Measurements from ENCODE around the gene MGAM2.

Gene MGAM2

GRCh38 chr7:142111499-142111898, at the start of gene MGAM2:
MGAM2 (plus strand) TSS chr7:142111718; CDS start chr7:142116874, 5,156 bp downstream.
- no peak for ATAC-seq
- TF ChIP-seq ISL1 (CRISPR knock-in tag; IDR thresholded peaks at IDR 0.05) (no peak), CREB5 (CRISPR knock-in tag; IDR thresholded peaks at IDR 0.05; ENCODE audit: low read depth) (no peak), OSR1 (CRISPR knock-in tag; IDR thresholded peaks at IDR 0.05) (no peak), CSDC2 (CRISPR knock-in tag; IDR thresholded peaks at IDR 0.05) (no peak), PATZ1 (CRISPR knock-in tag; IDR thresholded peaks at IDR 0.05; ENCODE audit: borderline replicate concordance) (no peak), TOX (CRISPR knock-in tag; IDR thresholded peaks at IDR 0.05; ENCODE audit: borderline replicate concordance) (no peak)

- TF ChIP-seq ISL1 (CRISPR knock-in tag; IDR thresholded peaks at IDR 0.05) (no peak), ZNF8 (CRISPR knock-in tag; IDR thresholded peaks at IDR 0.05) (no peak), PPARA (CRISPR knock-in tag; IDR thresholded peaks at IDR 0.05; ENCODE audit: borderline replicate concordance) (no peak), GLIS3 (CRISPR knock-in tag; IDR thresholded peaks at IDR 0.05) (no peak), SNAI2 (CRISPR knock-in tag; IDR thresholded peaks at IDR 0.05) (no peak), ARNTL (CRISPR knock-in tag; IDR thresholded peaks at IDR 0.05; ENCODE audit: borderline replicate concordance, low read depth) (no peak), CREB5 (CRISPR knock-in tag; IDR thresholded peaks at IDR 0.05; ENCODE audit: low read depth) (no peak), TCF4 (CRISPR knock-in tag; IDR thresholded peaks at IDR 0.05; ENCODE audit: borderline replicate concordance) (no peak), OSR1 (CRISPR knock-in tag; IDR thresholded peaks at IDR 0.05) (no peak), TSHZ2 (CRISPR knock-in tag; IDR thresholded peaks at IDR 0.05) (no peak), ZC3H10 (CRISPR knock-in tag; IDR thresholded peaks at IDR 0.05) (no peak), ESRRG (CRISPR knock-in tag; IDR thresholded peaks at IDR 0.05) (no peak)
- ATAC-seq, result no peak
Observed at GRCh38 chr7:142063551-142064442, 47.7 kb upstream of the MGAM2 start.

GRCh38 chr7:142066536-142066935, 45.0 kb upstream of the MGAM2 start:
- TF ChIP-seq ZFP30 (CRISPR knock-in tag; IDR thresholded peaks at IDR 0.05), result no peak
- TF ChIP-seq PATZ1 (CRISPR knock-in tag; IDR thresholded peaks at IDR 0.05; ENCODE audit: borderline replicate concordance), result no peak
- TF ChIP-seq ZC3H10 (CRISPR knock-in tag; IDR thresholded peaks at IDR 0.05), result no peak
- no peak for TF ChIP-seq POU6F1 (CRISPR knock-in tag; IDR thresholded peaks at IDR 0.05; ENCODE audit: borderline replicate concordance, low read depth)
- no peak for TF ChIP-seq TCF4 (CRISPR knock-in tag; IDR thresholded peaks at IDR 0.05; ENCODE audit: borderline replicate concordance)
- TF ChIP-seq ZNF565 (CRISPR knock-in tag; conservative IDR thresholded peaks at IDR 0.05; ENCODE audit: low read depth), result no peak
- ATAC-seq, result no peak

Data from SK-N-SH treated with all-trans-retinoic acid at 6 μM for 48 hours (cell line).